GM19238 (cell line): ENCODE data around the gene FHIT.
"Not testable (repeated sequence)": the region's sequence is repeated elsewhere in the genome, so short reads cannot be mapped to it uniquely, and the experiment has no call there.

Experiments
- DNase-seq: peaks from one replicate; pipeline ENCODE4 v3.0.0; 2011; ENCODE audit warnings: low spot score; ENCODE audit not compliant: insufficient read length

Gene FHIT

GRCh38 chr3:60948488-60948887 is 302.8 kb downstream of the FHIT start:
- DNase-seq, result no peak

- DNase-seq, result no peak
Measured at GRCh38 chr3:60935709-60936108, 315.5 kb downstream of the FHIT start.

GRCh38 chr3:60933824-60934223 is 317.4 kb downstream of the FHIT start:
- DNase-seq, result no peak

- no peak for DNase-seq
Measured at GRCh38 chr3:60932643-60933042, 318.6 kb downstream of the FHIT start.

- no peak for DNase-seq
Measured at GRCh38 chr3:60932170-60932569, 319.1 kb downstream of the FHIT start.

GRCh38 chr3:60931452-60931851 is 319.8 kb downstream of the FHIT start:
- no peak for DNase-seq

- no peak for DNase-seq
Measured at GRCh38 chr3:60920519-60920918, 330.7 kb downstream of the FHIT start.

- no peak for DNase-seq
Measured at GRCh38 chr3:60919296-60919695, 332.0 kb downstream of the FHIT start.

GRCh38 chr3:60917141-60917540 is 334.1 kb downstream of the FHIT start:
- no peak for DNase-seq

- DNase-seq, result no peak
Measured at GRCh38 chr3:60916546-60916945, 334.7 kb downstream of the FHIT start.

- DNase-seq, result no peak
Measured at GRCh38 chr3:60913474-60913873, 337.8 kb downstream of the FHIT start.

- no peak for DNase-seq
Measured at GRCh38 chr3:60912876-60913275, 338.4 kb downstream of the FHIT start.

- no peak for DNase-seq
Measured at GRCh38 chr3:60912142-60912541, 339.1 kb downstream of the FHIT start.

GRCh38 chr3:60909526-60909925 is 341.7 kb downstream of the FHIT start:
- DNase-seq, result no peak

GRCh38 chr3:60906283-60906682 is 345.0 kb downstream of the FHIT start:
- no peak for DNase-seq

GRCh38 chr3:60898321-60898720 is 352.9 kb downstream of the FHIT start:
- no peak for DNase-seq

GRCh38 chr3:60893946-60894345 is 357.3 kb downstream of the FHIT start:
- no peak for DNase-seq

GRCh38 chr3:60890226-60890625 is 361.0 kb downstream of the FHIT start:
- DNase-seq, result no peak

- not testable (repeated sequence) for DNase-seq
Measured at GRCh38 chr3:60888952-60889351, 362.3 kb downstream of the FHIT start.

- DNase-seq, result no peak
Measured at GRCh38 chr3:60887574-60887973, 363.7 kb downstream of the FHIT start.

- no peak for DNase-seq
Measured at GRCh38 chr3:60886518-60886917, 364.7 kb downstream of the FHIT start.

- no peak for DNase-seq
Measured at GRCh38 chr3:60884005-60884404, 367.2 kb downstream of the FHIT start.

GRCh38 chr3:60877188-60877587 is 374.1 kb downstream of the FHIT start:
- no peak for DNase-seq

- DNase-seq, result no peak
Measured at GRCh38 chr3:60870396-60870795, 380.9 kb downstream of the FHIT start.
